Myocyte (in vitro differentiated cells): ENCODE data around the gene FAM156A. TPM values are rescaled to one million over a fixed set of nuclear protein-coding genes. Genes with fewer than 3 reads are reported as not detected.
"Not testable (repeated sequence)": the region's sequence is repeated elsewhere in the genome, so short reads cannot be mapped to it uniquely, and the experiment has no call there.

Experiments
- DNase-seq: peaks from one replicate; pipeline ENCODE4 v3.0.0-alpha.2; 2012; ENCODE audit warnings: low read depth
- polyA plus RNA-seq: library from polyadenylated mRNA; unstranded; fragments of >200 nt; gene quantifications from one replicate; pipeline ENCODE4 v1.2.1, GENCODE V29; 2012; ENCODE audit warnings: missing spikeins
- total RNA-seq: library from RNA; depleted of rRNA; stranded (reverse); fragments of >200 nt; gene quantifications from 2 replicates; pipeline ENCODE4 v1.2.3, GENCODE V29; 2014

Gene FAM156A, protein sequence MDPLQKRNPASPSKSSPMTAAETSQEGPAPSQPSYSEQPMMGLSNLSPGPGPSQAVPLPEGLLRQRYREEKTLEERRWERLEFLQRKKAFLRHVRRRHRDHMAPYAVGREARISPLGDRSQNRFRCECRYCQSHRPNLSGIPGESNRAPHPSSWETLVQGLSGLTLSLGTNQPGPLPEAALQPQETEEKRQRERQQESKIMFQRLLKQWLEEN
- 16.7 and 30.5 TPM in 2 replicates for total RNA-seq
- 42.2 TPM for polyA plus RNA-seq

DNA sequence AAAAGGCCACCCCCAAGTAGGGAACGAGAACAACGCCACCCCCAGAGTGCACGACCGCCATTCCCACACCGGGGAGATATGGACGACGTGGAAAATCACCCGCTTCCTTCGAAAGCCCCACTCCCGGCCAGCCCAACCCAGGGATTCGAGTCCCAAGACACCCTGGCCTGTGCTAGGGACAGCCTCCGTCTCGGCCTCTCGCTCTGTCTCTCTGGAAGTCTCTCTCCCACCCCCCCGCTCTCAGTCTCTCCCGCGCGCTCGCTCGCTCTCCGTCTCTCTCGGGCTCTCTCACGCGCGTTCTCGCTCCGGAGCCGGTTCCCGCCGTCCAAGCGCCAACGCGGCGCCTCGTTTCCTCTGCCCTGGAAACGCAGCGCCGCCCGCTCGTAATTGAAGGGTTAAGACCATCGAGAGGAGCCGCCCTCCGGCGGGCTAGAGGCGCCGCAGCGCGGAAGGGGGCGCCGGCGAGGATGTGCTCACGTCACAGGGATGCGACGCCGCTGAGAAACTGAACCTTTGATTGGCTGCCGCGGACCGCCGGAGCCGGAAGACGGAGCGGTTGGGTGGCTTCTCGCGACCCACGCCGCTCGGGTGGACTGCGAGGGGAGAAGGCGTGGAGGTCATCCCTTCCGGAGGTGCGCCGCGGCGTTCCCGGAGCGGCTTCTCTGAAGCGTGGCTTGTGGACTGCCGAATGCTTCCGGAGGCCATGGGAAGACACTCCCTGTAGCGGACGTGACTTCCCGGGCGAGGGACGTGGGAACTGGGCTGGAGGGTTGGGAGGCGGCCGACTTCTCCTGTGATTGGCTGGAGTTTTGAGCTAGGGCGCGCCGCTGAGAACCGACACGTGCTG, at the start of gene FAM156A:
TSS of gene FAM156A (minus strand) at position 406 of the 847 bp plus-strand sequence. CDS start 9,930 bp downstream, outside the sequence.
- DNase-seq, result not testable (repeated sequence)

DNA sequence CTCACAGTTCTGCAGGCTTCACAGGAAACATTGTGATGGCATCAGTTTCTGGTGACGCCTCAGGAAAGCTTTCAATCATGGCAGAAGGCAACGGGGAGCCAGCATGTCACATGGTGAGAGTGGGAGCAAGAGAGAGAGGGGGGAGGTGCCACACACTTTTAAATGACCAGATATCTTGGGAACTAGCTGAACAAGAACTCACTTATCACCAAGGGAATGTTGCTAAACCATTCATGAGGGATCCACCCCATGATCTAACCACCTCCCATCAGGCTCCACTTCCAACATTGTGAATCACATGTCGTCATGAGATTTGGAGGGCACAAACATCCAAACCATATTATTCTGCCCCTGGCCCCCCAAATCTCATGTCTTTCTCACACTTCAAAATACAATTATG, 47.0 kb upstream of the FAM156A start:
- DNase-seq, result no peak

DNA sequence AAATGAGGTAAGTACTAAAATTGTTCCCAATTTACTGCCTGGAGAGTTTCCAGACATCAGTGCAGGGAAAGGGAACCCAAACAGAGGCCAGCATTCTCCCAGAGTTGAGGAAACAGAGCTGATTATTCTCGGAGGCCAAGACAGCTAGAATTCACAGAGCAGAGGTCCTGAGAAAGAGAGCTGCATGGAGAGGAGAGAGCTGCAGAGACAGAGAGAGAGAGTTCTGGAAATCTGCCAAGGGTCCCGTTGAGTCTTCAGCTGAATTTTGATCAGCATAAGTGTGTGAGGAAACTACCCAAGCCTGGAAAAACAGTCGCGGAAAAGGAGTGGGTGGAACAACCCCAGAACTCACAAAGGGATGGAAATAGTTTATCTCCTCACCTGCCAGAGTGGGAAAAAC, 46.5 kb upstream of the FAM156A start:
- DNase-seq, result no peak

DNA sequence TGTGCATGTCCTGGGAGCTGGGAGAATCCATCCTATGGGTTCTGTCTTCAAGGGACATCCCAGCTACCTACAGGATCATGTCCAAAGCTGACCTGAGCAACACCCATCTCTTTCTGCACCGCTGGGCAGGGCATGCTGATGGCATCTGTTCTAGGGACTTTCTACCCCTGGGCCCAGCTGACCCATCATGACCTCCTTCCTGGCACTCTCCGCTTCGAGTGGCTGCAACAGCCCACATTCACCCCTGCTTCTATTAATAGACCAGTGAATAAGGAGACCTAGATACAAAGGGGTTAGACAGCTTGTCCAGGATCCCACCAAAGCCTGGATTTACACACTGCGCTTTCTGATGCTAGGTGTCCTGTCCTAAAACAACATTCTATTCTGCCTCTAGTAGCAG, 45.7 kb upstream of the FAM156A start:
- DNase-seq, result no peak

DNA sequence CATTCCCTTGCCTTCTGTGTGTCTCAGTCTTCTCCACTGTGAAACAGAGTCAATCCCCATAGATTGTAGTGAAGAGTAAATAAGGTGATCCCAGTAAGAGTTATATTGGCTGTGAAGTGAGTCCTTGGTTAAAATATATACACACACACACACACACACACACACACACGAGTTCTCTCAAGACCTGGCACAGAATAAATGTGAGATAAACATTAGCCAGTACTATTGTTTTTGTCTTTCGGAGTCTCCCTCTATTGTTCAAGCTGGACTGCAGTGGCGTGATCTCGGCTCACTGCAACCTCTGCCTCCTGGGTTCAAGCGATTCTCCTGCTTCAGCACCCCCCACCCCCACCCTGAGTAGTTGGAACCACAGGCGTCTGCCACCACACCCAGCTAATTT, 44.8 kb upstream of the FAM156A start:
- DNase-seq, result no peak

DNA sequence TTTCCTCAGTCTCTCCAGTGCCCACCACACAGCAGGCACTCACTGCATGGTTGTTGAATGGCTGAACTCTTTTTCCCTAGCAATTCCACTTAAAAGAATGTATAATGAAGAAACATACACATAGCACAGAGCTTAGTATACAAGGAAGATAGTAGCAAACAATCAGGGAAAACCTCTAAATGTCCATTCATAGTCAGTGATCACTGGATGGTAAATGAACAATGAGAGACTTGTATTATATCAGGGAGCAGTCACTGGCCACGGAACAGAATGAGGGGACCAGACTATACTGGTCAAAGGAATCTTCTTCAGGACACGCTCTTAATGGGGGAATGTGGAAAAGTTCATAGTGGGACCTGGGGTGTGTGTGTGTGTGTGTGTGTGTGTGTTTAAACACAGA, 43.6 kb upstream of the FAM156A start:
- no peak for DNase-seq

DNA sequence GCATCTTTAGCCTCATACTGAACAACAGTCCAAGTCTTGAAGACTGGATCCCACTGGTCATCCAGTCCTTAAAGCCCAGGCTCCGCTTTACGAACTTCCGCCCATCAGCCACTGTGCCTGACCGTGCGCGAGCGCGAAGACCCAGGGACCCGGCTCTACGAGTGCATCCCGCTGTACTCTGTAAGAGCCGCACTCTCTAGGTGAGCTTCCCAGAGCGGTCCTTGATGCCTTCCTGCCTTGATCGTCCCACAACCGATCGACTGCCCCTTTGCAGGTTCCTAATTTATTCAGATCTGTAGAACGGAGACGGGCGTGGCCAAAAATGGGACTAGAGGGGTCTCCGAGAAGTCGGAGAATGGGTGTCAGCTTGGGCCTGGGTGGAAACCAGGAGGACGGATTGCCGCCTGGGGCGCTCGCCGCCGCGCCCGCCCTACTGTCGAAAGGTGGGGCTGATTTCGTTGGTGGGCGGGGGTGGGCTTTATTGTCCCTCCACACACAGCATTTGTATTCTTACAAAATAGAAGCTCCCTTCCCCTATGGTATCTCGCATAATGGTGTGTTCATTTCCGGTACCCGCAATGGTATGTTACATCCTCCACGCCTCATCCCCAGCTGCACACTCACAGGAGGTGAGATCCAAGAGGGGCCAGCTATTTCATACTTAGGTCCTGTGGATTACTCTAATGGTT, 42.3 kb upstream of the FAM156A start:
- no peak for DNase-seq

DNA sequence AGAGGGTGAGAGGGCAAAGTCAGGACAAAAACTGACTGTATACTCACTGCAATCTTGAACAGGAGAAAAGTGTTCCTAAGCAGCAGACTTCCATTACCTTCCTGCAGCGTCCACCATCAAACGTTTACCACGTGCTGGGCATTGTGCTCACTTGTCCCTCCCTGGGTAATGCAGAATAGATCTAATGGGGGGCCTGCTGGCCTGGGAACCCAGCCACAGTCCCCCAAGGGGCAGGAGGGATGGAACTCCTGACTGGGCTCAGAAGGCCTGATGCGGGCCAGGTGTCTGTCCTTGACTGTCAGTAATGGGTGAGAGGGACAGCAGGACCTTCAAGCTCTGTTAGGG, 37.6 kb upstream of the FAM156A start:
- no peak for DNase-seq

DNA sequence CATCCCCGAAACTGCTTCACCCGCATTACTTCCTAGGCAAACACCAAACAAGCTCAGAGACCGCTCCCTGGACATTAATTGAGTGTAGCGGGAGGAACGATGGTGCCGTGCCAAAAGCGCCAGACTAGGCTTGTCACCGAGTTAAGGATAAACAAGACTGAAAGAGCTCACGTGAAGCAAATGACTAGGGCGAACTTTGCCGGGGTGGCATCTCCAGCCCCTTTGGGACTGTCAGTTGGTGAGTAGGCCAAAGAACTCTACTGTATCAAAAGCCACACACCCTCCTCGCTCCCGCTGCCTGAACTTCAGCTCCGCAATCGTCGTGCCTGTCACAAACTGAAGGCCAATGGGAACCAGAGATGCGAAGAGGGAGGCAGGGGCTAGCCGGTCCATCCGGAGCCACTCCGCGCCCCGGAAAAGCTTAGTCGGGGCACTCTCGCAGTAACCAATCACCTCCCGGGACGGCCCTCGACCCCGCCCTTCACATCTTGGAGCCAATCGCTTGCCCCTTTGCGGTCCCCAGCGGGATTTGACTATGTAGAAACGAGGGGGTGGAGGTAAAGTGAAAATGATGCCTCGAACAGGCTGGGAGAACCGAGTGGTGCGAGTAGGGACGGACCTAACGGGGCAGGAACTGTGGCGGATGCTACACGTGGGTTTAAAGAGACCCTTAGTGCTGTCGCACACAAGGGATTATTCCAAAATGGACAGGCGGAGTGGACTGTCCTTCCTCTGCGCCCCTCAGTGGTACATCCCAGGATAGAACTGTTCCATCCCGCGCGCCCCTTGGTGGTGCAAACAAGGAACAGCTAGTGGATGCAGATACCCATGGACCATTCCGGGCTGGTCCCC, 37.0 kb upstream of the FAM156A start:
- peak; percentile 96 for DNase-seq

DNA sequence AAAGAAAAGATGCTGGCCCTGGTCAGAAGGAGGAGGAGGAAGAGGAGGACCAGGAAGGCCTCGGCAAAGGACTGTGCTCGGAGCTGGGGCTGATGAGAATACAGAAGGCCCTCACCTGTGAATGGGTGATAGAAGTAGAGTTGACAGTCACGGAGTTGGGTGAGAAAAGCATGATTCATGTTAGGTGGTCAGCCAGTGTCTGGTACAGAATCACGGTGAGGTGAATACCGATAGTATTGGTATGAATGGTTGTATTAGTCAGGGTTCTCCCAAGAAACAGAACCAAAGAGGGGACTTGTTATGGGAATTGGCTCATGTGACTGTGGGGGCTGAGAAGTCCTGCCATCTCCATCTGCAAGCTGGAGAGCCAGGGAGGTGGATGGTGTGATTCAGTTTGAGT, 32.5 kb upstream of the FAM156A start:
- DNase-seq, result no peak

DNA sequence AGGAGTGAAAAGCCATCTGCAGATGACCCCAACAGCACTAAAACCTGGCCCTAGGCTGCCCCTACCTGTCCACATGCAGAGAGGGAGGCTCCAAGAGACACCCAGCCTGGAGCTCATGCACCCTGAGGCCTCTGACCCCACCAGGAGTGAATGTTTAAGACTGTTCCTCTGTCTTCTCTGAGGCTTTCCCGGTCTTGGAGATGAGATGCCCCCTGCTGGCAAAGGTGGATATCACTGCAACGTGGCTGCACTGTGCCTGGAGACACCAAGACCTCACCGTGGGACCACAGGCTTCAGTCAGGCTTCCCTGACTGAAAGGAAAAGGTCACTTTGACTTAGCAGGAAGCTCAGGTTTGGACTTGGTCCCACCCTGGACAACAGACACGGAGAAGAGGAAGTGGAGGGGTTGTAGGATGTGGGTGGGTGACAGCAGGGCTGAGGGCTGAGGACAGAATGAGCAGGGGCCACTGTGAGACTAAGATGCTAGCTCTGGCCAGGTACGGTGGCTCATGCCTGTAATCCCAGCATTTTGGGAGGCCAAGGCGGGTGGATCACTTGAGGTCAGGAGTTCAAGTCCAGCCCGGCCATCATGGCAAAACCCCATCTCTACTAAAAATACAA, 31.8 kb upstream of the FAM156A start:
- DNase-seq, result peak; percentile 59

DNA sequence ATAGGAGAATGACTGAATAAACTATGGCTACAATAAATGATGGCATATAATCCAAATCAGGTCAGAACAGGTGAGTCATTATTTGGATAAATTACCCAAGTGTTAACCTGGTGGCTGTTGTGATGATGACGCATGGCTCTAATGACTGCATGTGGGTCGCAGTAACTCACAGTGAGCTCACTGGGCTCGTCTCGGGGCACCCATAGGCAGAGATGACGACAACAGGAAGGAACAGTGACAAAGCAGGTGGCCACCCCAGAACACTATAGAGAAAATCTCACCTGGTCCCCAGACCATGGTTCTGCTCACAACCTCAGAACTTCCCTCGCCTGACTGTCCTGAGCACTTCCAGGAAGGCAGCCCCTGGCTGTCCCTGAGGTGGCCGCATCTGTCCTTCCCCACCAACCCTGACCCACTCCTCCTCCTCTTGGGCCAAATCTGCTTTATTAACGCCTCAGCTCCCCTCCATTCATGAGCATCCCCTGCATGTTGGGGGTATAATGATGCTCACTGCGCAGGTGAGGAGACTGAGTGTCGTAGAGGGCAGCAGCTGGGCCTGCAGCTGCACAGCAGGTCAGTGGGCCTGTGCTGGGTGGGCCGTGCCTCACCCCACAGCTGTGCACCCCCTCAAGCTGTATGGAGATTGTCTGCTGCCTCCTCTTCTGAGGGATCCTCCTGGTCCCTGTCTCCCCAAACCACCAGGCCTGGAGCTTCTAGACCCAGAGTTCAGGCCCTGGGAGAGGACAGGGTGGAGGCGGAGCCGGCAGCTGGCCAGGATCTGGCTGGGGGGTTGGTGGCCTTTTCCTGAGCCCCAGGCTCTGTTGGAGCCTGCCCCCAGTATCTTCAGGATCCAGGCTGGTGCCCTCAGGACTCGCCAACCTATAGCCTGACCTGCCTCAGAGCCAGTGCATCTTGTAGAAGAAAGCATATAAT, 30.9 kb upstream of the FAM156A start:
- no peak for DNase-seq

DNA sequence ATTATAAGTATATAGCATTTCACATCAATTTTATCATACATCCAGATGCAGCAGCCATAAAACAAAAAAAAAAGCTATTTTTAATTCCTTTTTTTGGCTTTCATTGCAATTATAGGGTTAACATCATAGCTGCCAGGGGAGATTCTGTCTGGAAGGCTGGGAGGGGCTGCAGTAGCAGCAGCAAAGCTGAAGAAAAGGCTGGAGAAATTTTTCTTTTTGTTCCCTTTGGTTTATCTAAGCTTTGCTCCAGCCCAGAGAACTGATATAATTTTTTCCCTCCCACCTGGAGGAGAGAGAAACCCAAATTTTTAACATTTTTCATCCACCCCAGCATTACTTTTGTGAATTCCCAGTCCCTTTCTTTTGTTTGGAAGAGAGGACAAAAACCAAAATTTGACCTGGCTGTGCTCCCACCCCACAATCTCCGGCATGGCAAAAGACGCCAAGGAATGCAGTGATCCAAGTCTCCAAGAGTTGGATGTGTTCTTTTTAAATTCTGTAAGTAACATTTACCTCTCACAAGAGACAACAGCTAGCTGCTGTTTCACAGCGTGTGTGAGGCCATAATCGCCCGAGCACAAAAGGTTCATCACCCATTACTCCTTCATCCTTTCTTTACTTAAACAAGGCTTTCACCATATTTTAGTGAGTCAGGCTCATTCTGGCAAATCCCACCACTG, 25.1 kb upstream of the FAM156A start:
- peak; percentile 6 for DNase-seq

DNA sequence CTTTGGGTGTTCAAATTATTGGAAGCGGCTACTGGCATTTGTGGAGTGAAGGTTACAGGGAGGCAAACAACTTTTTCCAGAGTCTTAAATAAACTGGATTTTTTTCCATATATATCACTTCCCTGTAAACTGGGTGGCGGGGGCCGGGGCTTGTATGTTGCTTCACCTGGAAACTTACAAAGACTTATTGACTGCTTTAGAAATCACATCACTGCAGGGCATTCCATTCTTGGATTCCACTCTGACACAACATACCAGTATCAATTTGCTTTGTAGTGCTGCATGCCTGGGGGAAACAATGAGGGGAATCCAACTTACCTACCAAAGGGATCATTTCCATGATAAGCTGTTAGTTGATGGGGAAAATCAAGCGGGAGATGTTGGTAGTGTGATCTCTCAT, 21.7 kb upstream of the FAM156A start:
- DNase-seq, result no peak

DNA sequence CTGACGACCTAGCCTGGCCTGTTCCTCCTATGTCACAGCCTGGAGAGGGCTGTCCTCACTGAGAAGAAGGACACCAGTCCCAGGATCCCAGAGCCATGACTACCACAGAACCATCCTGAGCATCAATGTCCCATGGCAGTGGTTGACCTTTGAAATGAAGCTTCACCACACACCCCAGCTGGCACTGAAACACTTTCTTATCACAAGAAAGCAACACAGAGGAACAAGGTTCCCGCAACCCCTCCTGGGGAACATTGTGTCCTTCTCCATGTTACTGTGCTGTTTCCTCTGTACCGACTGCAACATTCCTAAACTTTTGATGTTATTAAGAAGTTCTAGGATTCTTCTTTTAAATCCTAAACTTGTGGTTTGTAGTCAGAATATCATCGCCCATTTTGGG, 21.2 kb upstream of the FAM156A start:
- DNase-seq, result peak; percentile 2

DNA sequence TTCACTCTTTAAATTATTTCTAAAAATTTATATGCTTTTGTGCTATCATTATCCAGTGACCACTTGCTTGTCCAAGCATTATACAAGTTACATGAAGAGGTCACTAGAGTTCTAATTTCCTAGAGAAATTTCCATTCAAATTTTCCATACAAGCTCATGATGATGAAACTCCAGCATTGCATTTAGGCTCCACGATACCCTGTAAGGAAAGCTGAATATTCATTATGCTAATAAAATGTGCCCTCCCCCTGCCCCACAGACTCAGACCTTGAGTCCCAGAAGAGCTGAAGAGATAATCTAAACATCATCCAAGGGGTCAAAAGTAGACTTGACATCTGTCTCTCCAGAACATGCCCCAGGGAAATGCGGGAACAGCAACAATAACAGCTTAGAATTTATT, 19.6 kb upstream of the FAM156A start:
- no peak for DNase-seq

DNA sequence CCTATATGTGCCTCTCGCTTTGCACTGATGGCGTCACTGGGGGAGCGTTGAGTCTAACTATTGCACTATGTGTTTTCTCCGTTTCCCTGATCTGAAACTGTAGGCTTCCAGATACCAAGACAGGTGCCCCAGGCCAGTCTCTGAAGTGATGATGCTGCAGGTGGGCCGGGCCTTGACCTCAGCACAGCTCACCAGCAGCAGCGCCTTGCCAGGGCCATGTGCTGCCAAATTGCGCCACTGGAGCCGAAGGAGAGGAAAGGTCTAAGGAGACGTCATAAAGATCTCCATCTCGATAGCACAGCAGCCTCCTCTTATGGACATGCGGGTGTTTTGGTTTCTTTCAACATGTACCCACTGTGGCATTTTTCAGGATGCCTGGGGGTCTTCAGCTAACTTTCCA, 17.3 kb upstream of the FAM156A start:
- not testable (repeated sequence) for DNase-seq

DNA sequence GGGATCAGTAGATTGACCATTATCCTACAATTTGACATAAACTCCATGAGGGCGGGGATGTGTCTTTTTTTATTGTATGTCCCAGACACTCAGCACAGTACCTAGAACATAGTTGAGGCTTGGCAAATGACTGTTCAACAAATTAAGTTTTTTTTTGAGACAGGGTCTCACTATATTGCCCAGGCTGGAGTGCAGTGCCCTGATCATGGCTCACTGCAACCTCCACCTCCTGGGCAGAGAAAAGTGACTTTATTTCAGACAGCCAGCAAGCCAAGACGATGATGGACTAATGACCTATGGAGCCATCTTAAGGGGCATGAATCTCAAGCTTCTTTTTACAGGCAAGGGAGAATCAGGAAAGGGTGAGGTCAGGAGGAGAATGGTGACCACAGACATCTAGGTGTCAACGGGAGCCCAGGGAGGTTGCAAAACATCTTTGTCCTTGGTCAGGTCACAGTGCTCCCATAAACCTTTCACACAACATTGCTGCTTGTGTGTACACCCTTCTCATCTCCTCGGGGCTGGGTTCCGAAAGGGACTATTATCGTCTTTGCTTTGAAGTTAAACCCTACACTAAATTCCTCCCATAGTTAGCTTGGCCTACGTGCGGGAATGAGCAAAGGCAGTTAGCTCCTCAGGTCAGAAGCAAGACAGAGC, 16.1 kb upstream of the FAM156A start:
- not testable (repeated sequence) for DNase-seq

DNA sequence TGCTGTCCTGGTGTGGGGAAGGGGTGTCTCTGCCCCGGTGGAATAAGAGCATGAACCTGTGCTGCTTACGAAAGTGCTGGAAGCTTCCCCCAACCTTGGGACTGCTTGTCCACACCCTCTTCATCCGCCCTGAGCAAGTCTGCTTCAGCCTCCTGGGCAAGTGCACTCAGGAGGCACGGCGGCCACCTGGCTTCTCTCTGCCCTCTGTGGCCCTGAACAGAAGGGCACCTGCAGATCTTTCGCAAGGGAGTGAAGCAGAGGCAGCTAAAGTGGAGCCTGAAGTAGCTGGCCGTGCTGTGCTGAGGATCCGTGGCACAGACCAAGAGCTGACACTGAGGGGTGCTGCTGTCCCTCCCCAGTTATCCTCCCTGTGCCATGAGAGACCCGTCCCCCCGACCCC, 9.6 kb upstream of the FAM156A start:
- not testable (repeated sequence) for DNase-seq
